Stimulated activated CD8-positive, alpha-beta memory T cell treated with anti-CD3 and anti-CD28 coated beads, Interleukin-15, amount 100 ng/mL, for 1 hour (primary cell): Measurements from ENCODE around the gene THNSL1.

Experiments used
- DNase-seq: peaks from one replicate; pipeline ENCODE4 v3.0.0-alpha.2; 2020; ENCODE audit warnings: low read depth

Gene THNSL1

GRCh38 chr10:25057886-25058285 is 41.5 kb downstream of the THNSL1 start:
- no peak for DNase-seq

GRCh38 chr10:25059990-25060389 is 43.6 kb downstream of the THNSL1 start:
- DNase-seq = no peak

- DNase-seq = no peak
Observed at GRCh38 chr10:25061125-25061524, 44.7 kb downstream of the THNSL1 start.

GRCh38 chr10:25061711-25062449 is 45.5 kb downstream of the THNSL1 start:
- DNase-seq = no peak

- DNase-seq = no peak
Observed at GRCh38 chr10:25063157-25063556, 46.7 kb downstream of the THNSL1 start.

- no peak for DNase-seq
Observed at GRCh38 chr10:25063644-25064043, 47.2 kb downstream of the THNSL1 start.

- DNase-seq = no peak
Observed at GRCh38 chr10:25064401-25064800, 48.0 kb downstream of the THNSL1 start.

GRCh38 chr10:25065761-25066476 is 49.5 kb downstream of the THNSL1 start:
- no peak for DNase-seq

GRCh38 chr10:25068152-25069058 is 52.0 kb downstream of the THNSL1 start:
- no peak for DNase-seq

- DNase-seq = no peak
Observed at GRCh38 chr10:25071227-25071626, 54.8 kb downstream of the THNSL1 start.

GRCh38 chr10:25072786-25073185 is 56.4 kb downstream of the THNSL1 start:
- no peak for DNase-seq

- no peak for DNase-seq
Observed at GRCh38 chr10:25075825-25076224, 59.4 kb downstream of the THNSL1 start.
